A549 (cell line): ENCODE data around the gene ARHGEF11.

Source experiments
- CBX2 ChIP-seq: fragments of 200-600 bp; sonication (generic); IDR thresholded peaks from 2 replicates; pipeline ENCODE4 v1.6.1; 2016; ENCODE audit warnings: low read depth, mild to moderate bottlenecking, borderline replicate concordance
- CBX8 ChIP-seq: fragments of 200-600 bp; sonication (generic); IDR thresholded peaks from 2 replicates; pipeline ENCODE4 v1.6.1; 2016
- CEBPB ChIP-seq, 2 experiments: fragments of >200 bp in 1 of 2; sonication (Bioruptor Twin) in 1 of 2; formaldehyde crosslinking in 1 of 2; IDR thresholded peaks; 2 replicates each; pipeline ENCODE4 v1.6.1; 2012 to 2016
- CHD4 ChIP-seq: fragments of 200-600 bp; sonication (generic); IDR thresholded peaks from 2 replicates; pipeline ENCODE4 v1.6.1; 2016; ENCODE audit warnings: antibody characterized with exemption, mild to moderate bottlenecking, borderline replicate concordance
- CTCF ChIP-seq: fragments of >200 bp; sonication (Bioruptor Twin); formaldehyde crosslinking; IDR thresholded peaks from 3 replicates; pipeline ENCODE4 v1.5.1; 2016
- EHF ChIP-seq: fragments of 250-450 bp; sonication (Bioruptor Pico); IDR thresholded peaks from 2 replicates; pipeline ENCODE4 v1.5.0; 2020; ENCODE audit warnings: mild to moderate bottlenecking
- HDAC2 ChIP-seq: fragments of 200-600 bp; sonication (generic); IDR thresholded peaks from 2 replicates; pipeline ENCODE4 v1.6.1; 2016
- HOXA7 ChIP-seq: fragments of 250-450 bp; sonication (Bioruptor Pico); IDR thresholded peaks from 2 replicates; pipeline ENCODE4 v1.5.0; 2020; ENCODE audit warnings: mild to moderate bottlenecking, moderate library complexity
- RAD21 ChIP-seq, 2 experiments: fragments of >200 bp in 1 of 2; sonication (Bioruptor Twin) in 1 of 2; formaldehyde crosslinking in 1 of 2; IDR thresholded peaks in 1 of 2; conservative IDR thresholded peaks in 1 of 2; 2 replicates in 1 of 2; 3 replicates in 1 of 2; pipeline ENCODE4 v1.6.1; 2012 to 2018; ENCODE audit warnings: inconsistent platforms in 1 of 2
- SMC3 ChIP-seq: fragments of >200 bp; sonication (Bioruptor Twin); formaldehyde crosslinking; IDR thresholded peaks from 3 replicates; pipeline ENCODE4 v1.6.1; 2018; ENCODE audit warnings: inconsistent platforms

DNA sequence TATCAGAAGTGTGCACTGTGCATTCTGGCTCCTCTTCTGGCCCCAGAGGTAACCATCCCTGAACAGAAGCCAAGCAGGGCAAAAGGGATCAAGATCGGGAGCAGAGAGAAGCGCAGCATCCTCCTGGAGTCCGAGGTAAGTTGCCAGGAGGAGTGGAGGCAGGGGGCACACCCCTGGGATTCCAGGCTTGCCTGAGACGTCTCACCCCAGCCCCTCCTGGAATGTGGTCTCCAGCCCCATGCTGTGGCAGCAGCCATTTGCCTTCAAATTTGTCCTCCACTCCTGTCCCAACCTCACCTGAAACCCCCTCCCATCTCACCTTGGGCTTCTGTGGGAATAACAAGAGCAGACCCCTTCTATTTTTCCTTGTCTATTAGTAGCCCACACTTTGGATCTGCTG lies 115.1 kb downstream of the ARHGEF11 start:
- TF ChIP-seq CBX8 (no peak), CEBPB (IDR thresholded peaks at IDR 0.05) (no peak), CTCF (no peak), RAD21 (conservative IDR thresholded peaks at IDR 0.05 in 1 of 2, IDR thresholded peaks at IDR 0.05 in 1 of 2) (no peak), SMC3 (no peak), HDAC2 (no peak), HOXA7 (CRISPR knock-in tag) (no peak), CHD4 (no peak), CBX2 (no peak), EHF (no peak)
